GM10266 (cell line): Measurements from ENCODE around the gene CPAMD8.

Experiments used
- DNase-seq: peaks from one replicate; pipeline ENCODE4 v3.0.0; 2012; ENCODE audit errors: extremely low spot score
- TF ChIP-seq, protein P1 (sequence below): IDR thresholded peaks from 2 replicates; pipeline ENCODE4 v1.5.1; 2012; ENCODE audit warnings: mild to moderate bottlenecking, low read depth; ENCODE audit not compliant: control insufficient read depth, insufficient read depth; ENCODE audit errors: missing control alignments

CPAMD8 gene

GRCh38 chr19:16955161-16955560, 71.4 kb downstream of the CPAMD8 start:
- TF ChIP-seq, protein P1, sequence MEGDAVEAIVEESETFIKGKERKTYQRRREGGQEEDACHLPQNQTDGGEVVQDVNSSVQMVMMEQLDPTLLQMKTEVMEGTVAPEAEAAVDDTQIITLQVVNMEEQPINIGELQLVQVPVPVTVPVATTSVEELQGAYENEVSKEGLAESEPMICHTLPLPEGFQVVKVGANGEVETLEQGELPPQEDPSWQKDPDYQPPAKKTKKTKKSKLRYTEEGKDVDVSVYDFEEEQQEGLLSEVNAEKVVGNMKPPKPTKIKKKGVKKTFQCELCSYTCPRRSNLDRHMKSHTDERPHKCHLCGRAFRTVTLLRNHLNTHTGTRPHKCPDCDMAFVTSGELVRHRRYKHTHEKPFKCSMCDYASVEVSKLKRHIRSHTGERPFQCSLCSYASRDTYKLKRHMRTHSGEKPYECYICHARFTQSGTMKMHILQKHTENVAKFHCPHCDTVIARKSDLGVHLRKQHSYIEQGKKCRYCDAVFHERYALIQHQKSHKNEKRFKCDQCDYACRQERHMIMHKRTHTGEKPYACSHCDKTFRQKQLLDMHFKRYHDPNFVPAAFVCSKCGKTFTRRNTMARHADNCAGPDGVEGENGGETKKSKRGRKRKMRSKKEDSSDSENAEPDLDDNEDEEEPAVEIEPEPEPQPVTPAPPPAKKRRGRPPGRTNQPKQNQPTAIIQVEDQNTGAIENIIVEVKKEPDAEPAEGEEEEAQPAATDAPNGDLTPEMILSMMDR: no peak
- no peak for DNase-seq

GRCh38 chr19:16952046-16952445, 74.6 kb downstream of the CPAMD8 start:
- TF ChIP-seq, protein P1: no peak
- no peak for DNase-seq

DNA sequence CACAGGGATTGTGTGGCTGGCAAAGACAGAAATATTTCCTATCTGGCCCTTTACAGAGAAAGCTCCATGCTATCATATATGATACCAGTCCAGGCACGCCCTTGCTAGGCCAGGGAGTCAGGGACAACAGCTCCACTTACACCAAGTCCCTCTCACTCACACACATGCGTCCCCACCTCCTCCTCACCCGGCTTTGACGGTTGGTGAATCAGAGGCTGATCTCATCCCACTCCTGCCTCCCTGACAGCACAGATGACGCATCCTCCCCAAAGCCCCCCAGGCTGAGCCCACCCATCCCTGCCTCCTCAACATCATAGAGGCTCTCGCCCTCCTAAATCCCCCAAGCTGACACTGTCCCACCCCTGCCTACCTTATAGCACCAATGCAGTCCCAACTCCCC, 75.1 kb downstream of the CPAMD8 start:
- TF ChIP-seq, protein P1: no peak

GRCh38 chr19:16949496-16950023, 77.0 kb downstream of the CPAMD8 start:
- TF ChIP-seq, protein P1: no peak
- no peak for DNase-seq

More for the DNA sequence above, 75.1 kb downstream of the CPAMD8 start:
- DNase-seq: no peak

- no peak for DNase-seq
- TF ChIP-seq, protein P1: no peak
Observed at GRCh38 chr19:16946951-16947940, 79.4 kb downstream of the CPAMD8 start.

- TF ChIP-seq, protein P1: no peak
- DNase-seq: no peak
Observed at GRCh38 chr19:16945762-16946465, 80.7 kb downstream of the CPAMD8 start.

GRCh38 chr19:16945364-16945714, 81.3 kb downstream of the CPAMD8 start:
- DNase-seq: no peak
- TF ChIP-seq, protein P1: no peak
